H1 (cell line): ENCODE data around the gene HDHD2. TPM values are rescaled to one million over a fixed set of nuclear protein-coding genes. Genes with fewer than 3 reads are reported as not detected.
A peak's percentile ranks its signal among the peaks of the same experiment; 100 is the strongest.

Experiments used
- CTCF ChIA-PET: fragments of 300-600 bp; sonication (Branson Sonifier 250); formaldehyde crosslinking; loops from one replicate; lab custom pipeline; 2021; ENCODE audit not compliant: partially characterized antibody; lab: Charles Lee
- POLR2A ChIA-PET: fragments of 300-600 bp; sonication (Branson Sonifier 250); formaldehyde crosslinking; loops from one replicate; lab custom pipeline; 2021; ENCODE audit warnings: inconsistent platforms; ENCODE audit not compliant: partially characterized antibody; lab: Charles Lee
- DNase-seq, 2 experiments: peaks; one replicate each; pipeline versions ENCODE4 v3.0.0 to v3.0.0-alpha.2; 2010 to 2022; ENCODE audit warnings: low spot score in 2 of 2, low read depth in 1 of 2, mixed read lengths in 1 of 2
- FAIRE-seq: peaks from 2 replicates; lab custom pipeline; 2011; peaks lifted over from hg19 to GRCh38; lab: Jason Lieb, UNC
- H2AFZ ChIP-seq: 2 replicates; pipeline ENCODE4 v1.8.1; 2012; ENCODE audit warnings: low read length, inconsistent platforms
- H2AK5ac ChIP-seq: 2 replicates; pipeline ENCODE4 v1.6.1; 2013; ENCODE audit warnings: low read depth, low read length
- H2BK120ac ChIP-seq: replicated peaks from 2 replicates; pipeline ENCODE3; 2013; ENCODE audit warnings: low read depth, low read length, inconsistent platforms
- H2BK12ac ChIP-seq: 2 replicates; pipeline ENCODE4 v1.6.1; 2013; ENCODE audit warnings: low read depth, low read length
- H2BK15ac ChIP-seq: 2 replicates; pipeline ENCODE4 v1.6.1; 2013; ENCODE audit warnings: low read length
- H2BK20ac ChIP-seq: 2 replicates; pipeline ENCODE4 v1.6.1; 2013; ENCODE audit warnings: low read length
- H2BK5ac ChIP-seq: 2 replicates; pipeline ENCODE4 v1.6.1; 2013; ENCODE audit warnings: low read depth, low read length
- H3K14ac ChIP-seq: 2 replicates; pipeline ENCODE4 v1.6.1; 2013; ENCODE audit warnings: inconsistent platforms; ENCODE audit not compliant: insufficient read length
- H3K18ac ChIP-seq: 2 replicates; pipeline ENCODE4 v1.6.1; 2013; ENCODE audit warnings: low read length; ENCODE audit errors: extremely low read depth
- H3K23ac ChIP-seq: 2 replicates; pipeline ENCODE4 v1.6.1; 2013; ENCODE audit warnings: inconsistent platforms; ENCODE audit not compliant: insufficient read length
- H3K23me2 ChIP-seq: 2 replicates; pipeline ENCODE4 v1.6.1; 2013; ENCODE audit warnings: low read depth, low read length
- H3K27ac ChIP-seq: 2 replicates; pipeline ENCODE4 v1.6.1; 2011; ENCODE audit warnings: low read depth, low read length, inconsistent platforms
- H3K27me3 ChIP-seq, 4 experiments: replicated peaks in 1 of 4; 1 replicate in 1 of 4; 2 replicates in 3 of 4; pipeline versions ENCODE4 v1.6.1 to v1.8.1; 2011 to 2013; ENCODE audit warnings: low read length in 3 of 4, mild to moderate bottlenecking in 3 of 4, inconsistent platforms in 2 of 4, mixed read lengths in 2 of 4, moderate library complexity in 1 of 4; ENCODE audit not compliant: control insufficient read depth in 3 of 4, insufficient read depth in 3 of 4; ENCODE audit errors: extremely low read depth in 1 of 4
- H3K36me3 ChIP-seq, 4 experiments: 2 replicates each; pipeline versions ENCODE4 v1.6.1 to v1.8.1; 2011 to 2013; ENCODE audit warnings: mild to moderate bottlenecking in 4 of 4, low read length in 3 of 4, moderate library complexity in 2 of 4, control low read depth in 1 of 4, inconsistent platforms in 1 of 4; ENCODE audit not compliant: insufficient read depth in 4 of 4, control insufficient read depth in 2 of 4
- H3K4ac ChIP-seq: replicated peaks from 2 replicates; pipeline ENCODE3; 2013; ENCODE audit warnings: low read length, low read depth, mixed read lengths, inconsistent platforms; ENCODE audit not compliant: insufficient read length
- H3K4me1 ChIP-seq, 4 experiments: replicated peaks in 1 of 4; 1 replicate in 1 of 4; 2 replicates in 3 of 4; pipeline versions ENCODE4 v1.6.1 to v1.8.1; 2011 to 2013; ENCODE audit warnings: low read length in 3 of 4, inconsistent platforms in 2 of 4, mixed read lengths in 1 of 4; ENCODE audit not compliant: insufficient read depth in 4 of 4, control insufficient read depth in 3 of 4
- H3K4me2 ChIP-seq, 2 experiments: 2 replicates each; pipeline versions ENCODE4 v1.6.1 to v1.8.1; 2011 to 2013; ENCODE audit warnings: low read depth in 2 of 2, low read length in 2 of 2, control low read depth in 1 of 2, inconsistent platforms in 1 of 2, mild to moderate bottlenecking in 1 of 2; ENCODE audit not compliant: insufficient read depth in 1 of 2
- H3K4me3 ChIP-seq, 4 experiments: fragments of 200-600, 300-600 bp in 1 of 4; sonication (generic), shearing (Covaris generic), sonication (Bioruptor Twin) in 1 of 4; 2 replicates each; pipeline versions ENCODE4 v1.5.1 to v1.8.1; 2011 to 2016; ENCODE audit warnings: low read length in 4 of 4, low read depth in 3 of 4, control low read depth in 2 of 4, inconsistent platforms in 2 of 4, mild to moderate bottlenecking in 2 of 4, mixed read lengths in 1 of 4, moderate library complexity in 1 of 4; ENCODE audit not compliant: insufficient read depth in 2 of 4; ENCODE audit errors: extremely low read depth in 1 of 4
- H3K56ac ChIP-seq: replicated peaks from 2 replicates; pipeline ENCODE3; 2013; ENCODE audit warnings: low read depth, mild to moderate bottlenecking, mixed read lengths, low read length, inconsistent platforms; ENCODE audit not compliant: insufficient read length
- H3K79me1 ChIP-seq: 2 replicates; pipeline ENCODE4 v1.6.1; 2013; ENCODE audit warnings: low read depth, low read length, control low read depth
- H3K79me2 ChIP-seq, 2 experiments: 2 replicates each; pipeline versions ENCODE4 v1.6.1 to v1.8.1; 2012 to 2013; ENCODE audit warnings: low read length in 2 of 2, mild to moderate bottlenecking in 2 of 2, inconsistent platforms in 1 of 2; ENCODE audit not compliant: insufficient read depth in 2 of 2, control insufficient read depth in 1 of 2
- H3K9ac ChIP-seq, 4 experiments: replicated peaks in 1 of 4; 1 replicate in 1 of 4; 2 replicates in 3 of 4; pipeline versions ENCODE4 v1.6.1 to v1.8.1; 2011 to 2013; ENCODE audit warnings: low read depth in 3 of 4, low read length in 3 of 4, control low read depth in 2 of 4, mild to moderate bottlenecking in 2 of 4, moderate library complexity in 2 of 4, inconsistent platforms in 1 of 4; ENCODE audit errors: extremely low read depth in 1 of 4
- H3K9me3 ChIP-seq, 2 experiments: 2 replicates each; pipeline versions ENCODE4 v1.6.1 to v1.8.1; 2012 to 2013; ENCODE audit warnings: mild to moderate bottlenecking in 2 of 2, moderate library complexity in 2 of 2, control low read depth in 1 of 2, inconsistent platforms in 1 of 2, low read depth in 1 of 2, low read length in 1 of 2, mixed read lengths in 1 of 2; ENCODE audit not compliant: insufficient read depth in 2 of 2
- H4K20me1 ChIP-seq, 2 experiments: replicated peaks in 1 of 2; 2 replicates each; pipeline versions ENCODE3 to v1.8.1; 2011 to 2013; ENCODE audit warnings: inconsistent platforms in 2 of 2, low read length in 2 of 2, mild to moderate bottlenecking in 1 of 2; ENCODE audit not compliant: insufficient read depth in 2 of 2, control insufficient read depth in 1 of 2
- H4K5ac ChIP-seq: 2 replicates; pipeline ENCODE4 v1.6.1; 2013; ENCODE audit warnings: low read length, low read depth, mixed read lengths, inconsistent platforms; ENCODE audit not compliant: insufficient read length
- H4K8ac ChIP-seq: 2 replicates; pipeline ENCODE4 v1.8.0; 2013; ENCODE audit warnings: mild to moderate bottlenecking, moderate library complexity, low read length, inconsistent platforms; ENCODE audit not compliant: insufficient read depth; ENCODE audit errors: extremely low read depth
- H4K91ac ChIP-seq: replicated peaks from 2 replicates; pipeline ENCODE3; 2013; ENCODE audit warnings: low read length, mixed read lengths, inconsistent platforms; ENCODE audit not compliant: insufficient read length
- BRCA1 ChIP-seq: IDR thresholded peaks from 2 replicates; pipeline ENCODE4 v1.6.1; 2012; ENCODE audit warnings: low read depth, low read length, improper control_type of control experiment
- CHD1 ChIP-seq: IDR thresholded peaks from 2 replicates; pipeline ENCODE4 v1.6.1; 2012; ENCODE audit warnings: low read depth, low read length, improper control_type of control experiment
- TBP ChIP-seq: IDR thresholded peaks from 2 replicates; pipeline ENCODE4 v1.6.1; 2011; ENCODE audit warnings: low read depth, low read length, improper control_type of control experiment
- WGBS, 2 experiments: shearing (Covaris generic) in 1 of 2; methylation state at CpG; one replicate each; pipeline versions ENCODE4 v1.1.6 to v1.1.7; 2013 to 2015; ENCODE audit warnings: low lambda C conversion rate in 2 of 2, mixed read lengths in 2 of 2, inconsistent platforms in 1 of 2, low coverage in 1 of 2, missing lambda C conversion rate in 1 of 2; ENCODE audit not compliant: insufficient replicate concordance in 2 of 2, insufficient coverage in 1 of 2, insufficient read length in 1 of 2; ENCODE audit errors: extremely low coverage in 1 of 2, missing lambda C conversion rate in 1 of 2; 5-methylcytosine and 5-hydroxymethylcytosine counted together
- polyA plus RNA-seq, 7 experiments: library from polyadenylated mRNA; depleted of rRNA in 3 of 7; stranded (reverse) in 5 of 7; unstranded in 2 of 7; fragments of >200 nt in 5 of 7; fragments of 200-250 nt in 2 of 7; gene quantifications; 1 replicate in 5 of 7; 2 replicates in 1 of 7; 4 replicates in 1 of 7; pipeline versions ENCODE4 v1.2.1 to v1.2.3, GENCODE V29; 2011 to 2013; ENCODE audit warnings: missing spikeins in 2 of 7, mixed read lengths in 2 of 7
- total RNA-seq: library from RNA; stranded (reverse); fragmentation: NEBNext Ultra II Directional; extraction: Animal tissue kit (Norgen Biotek cat#: 25700); gene quantifications from 2 replicates; pipeline ENCODE4 v1.2.1, GENCODE V29; 2021

Gene HDHD2
- total and polyA plus RNA-seq, 2 of the 8 experiments (the other 6 are each of a cell fraction or from before 2014, with no cell fraction given): 16.7 to 42.7 TPM

DNA sequence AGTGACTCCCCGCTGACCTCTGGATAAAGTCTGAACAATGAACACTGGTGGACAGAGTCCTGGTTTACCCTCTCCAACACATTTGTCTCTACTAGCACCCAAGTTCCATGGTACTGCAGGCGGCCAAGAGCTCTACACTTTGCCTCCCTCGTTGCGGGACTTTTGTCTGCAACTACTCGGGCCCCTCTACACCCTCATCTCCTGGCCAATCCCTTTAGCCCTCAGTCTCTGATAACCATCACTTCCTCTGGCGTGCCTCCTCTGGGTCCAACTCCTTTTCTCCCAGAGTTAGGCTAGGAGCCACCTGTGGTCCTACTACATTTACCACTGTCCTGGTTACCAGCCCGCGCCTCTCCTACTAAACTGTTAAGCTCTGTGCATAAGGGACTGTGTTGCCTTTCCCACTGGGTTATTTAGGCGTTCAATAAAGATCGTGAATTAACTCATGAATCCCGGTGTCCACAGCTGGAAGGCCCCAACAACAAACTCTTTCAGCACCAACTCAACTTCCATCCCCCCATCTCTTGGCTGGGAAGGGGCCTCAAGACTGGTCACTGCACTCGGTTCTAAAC is 757 bp downstream of the HDHD2 start:
- peak overlapping the region; percentile 93; the same call in 1 of the 2 replicates for H2AFZ ChIP-seq
- H3K9ac ChIP-seq: peak overlapping the region; percentile 45 to 86 (median 73)
- H3K56ac ChIP-seq: peak overlapping the region; percentile 78
- H3K79me2 ChIP-seq: peaks cover 8 to 52% of the 10 kb centered on the region in 2 experiments; a peak in 3 of 4 replicates
- H2BK15ac ChIP-seq: no peak overlapping the region
- FAIRE-seq: no peak
- peak overlapping the region; percentile 97 for H3K4me2 ChIP-seq
- H2BK20ac ChIP-seq: no peak overlapping the region
- H3K14ac ChIP-seq: no peak overlapping the region
- no peak for DNase-seq
- peak overlapping the region; percentile 81 for H3K18ac ChIP-seq
- no peak overlapping the region for H3K23ac ChIP-seq
- H3K27ac ChIP-seq: peak overlapping the region; percentile 47
- H4K20me1 ChIP-seq: peaks cover 0 to 6% of the 10 kb centered on the region in 2 experiments
- peak overlapping the region; percentile 70 to 91 (median 86) for H3K4me3 ChIP-seq
- H3K4me1 ChIP-seq: peaks cover 0 to 2% (median 1%) of the 10 kb centered on the region in 4 experiments; a peak in 4 of 7 replicates
- H4K8ac ChIP-seq: peak overlapping the region; percentile 91; the same call in 1 of the 2 replicates
- H3K23me2 ChIP-seq: peaks cover 12% of the 10 kb centered on the region
- ChIA-PET CTCF (interaction anchor here (0.8 to 1.9 kb wide), 4 partner anchors 35 to 100 kb away, joined by 3 to 8 read pairs (median 4); no protein-coding TSS in a partner anchor), POLR2A (interaction anchor here (0.6 to 2.8 kb wide), 12 partner anchors 8 to 113 kb away, joined by 3 to 10 read pairs (median 3); no protein-coding TSS in a partner anchor)
- peak overlapping the region; percentile 45 for H4K91ac ChIP-seq
- H3K79me1 ChIP-seq: peaks cover 2% of the 10 kb centered on the region; the same call in 1 of the 2 replicates
- peak overlapping the region; percentile 84 for H2BK5ac ChIP-seq
- no peaks in the 10 kb centered on the region for H3K9me3 ChIP-seq
- H4K5ac ChIP-seq: peak overlapping the region; percentile 61
- no peak overlapping the region for H2BK120ac ChIP-seq
- TF ChIP-seq BRCA1 (no peak), CHD1 (no peak), TBP (0 out of 2 replicates have a peak, but pooled peaks have one; percentile 3)
- WGBS, 2 experiments: 20% methylated on average over 12 of the region's 12 CpGs; no CpG with 5 or more reads in 1 of the 2 experiments
- H3K4ac ChIP-seq: peak overlapping the region; percentile 63
- no peak overlapping the region for H2AK5ac ChIP-seq
- H2BK12ac ChIP-seq: peak overlapping the region; percentile 71; the same call in 1 of the 2 replicates
- H3K36me3 ChIP-seq: peaks cover 0 to 7% (median 3%) of the 10 kb centered on the region in 4 experiments; a peak in 2 of 8 replicates
- H3K27me3 ChIP-seq: no peaks in the 10 kb centered on the region
